ENCODE results near the gene CD53. TPM values are rescaled to one million over a fixed set of nuclear protein-coding genes. Genes with fewer than 3 reads are reported as not detected.

CD53 gene
- total and polyA plus RNA-seq, 2 of the 4 experiments (the other 2 are of a cell fraction), result not detected

DNA sequence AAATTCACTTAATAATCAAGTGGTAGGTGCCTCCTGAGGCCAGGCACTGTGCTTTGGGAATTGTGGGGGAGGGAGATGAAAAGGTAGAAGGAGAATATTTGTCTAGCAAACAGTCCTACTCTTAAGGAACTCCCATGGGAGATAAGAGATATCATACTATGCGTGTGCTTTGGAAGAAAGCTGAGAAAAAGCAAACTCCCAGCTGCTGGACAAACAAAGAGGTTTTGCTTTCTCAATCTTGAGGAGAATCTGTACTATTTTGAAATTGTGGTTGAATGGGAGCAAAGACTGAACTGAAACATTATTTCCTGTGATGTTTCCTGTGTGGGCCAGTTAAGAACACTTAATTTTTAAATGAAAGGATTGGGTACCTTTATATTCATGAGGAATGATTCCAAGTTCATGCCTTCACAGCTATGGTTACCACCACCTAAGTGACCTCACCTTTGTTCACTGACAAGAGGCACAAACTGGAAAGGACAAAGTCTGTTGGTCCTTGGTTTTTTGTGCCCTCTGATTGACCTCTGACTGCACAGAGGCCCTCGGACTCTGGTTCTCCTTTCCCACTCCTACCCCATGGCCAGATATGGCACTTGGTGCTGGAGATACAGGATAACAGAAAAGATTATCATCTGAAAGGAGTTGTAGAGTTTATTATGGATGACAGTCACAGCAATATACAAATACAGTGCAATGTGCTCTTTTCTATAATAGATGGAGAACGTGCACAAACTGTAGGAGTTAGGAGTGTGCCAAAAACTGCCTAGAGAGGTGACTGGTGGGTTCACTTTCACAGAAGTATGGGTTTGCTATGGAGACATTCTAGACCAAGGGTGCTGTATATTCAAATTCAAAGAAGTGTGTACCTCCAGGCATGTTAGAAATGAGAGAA, 1.6 kb downstream of the CD53 start:
- Histone ChIP-seq H3K27ac (ENCODE audit: insufficient read depth, low read length) (no peak overlapping the region), H2AK5ac (ENCODE audit: low read depth, low read length) (no peak overlapping the region), H4K20me1 (ENCODE audit: insufficient read depth, low read length) (no peaks in the 10 kb centered on the region), H3K9me3 (ENCODE audit: control insufficient read depth, insufficient read depth, low read length) (no peaks in the 10 kb centered on the region), H3K4me3 (ENCODE audit: insufficient read depth, low read depth, low read length) (no peak overlapping the region), H4K5ac (ENCODE audit: low read depth, low read length) (no peak overlapping the region), H3K14ac (replicated peaks; ENCODE audit: low read depth, low read length) (no peak overlapping the region), H4K91ac (ENCODE audit: insufficient read depth, low read depth, low read length) (no peak overlapping the region), H3K79me1 (ENCODE audit: low read depth in 1 of 2, low read length in 2 of 2) (no peaks in the 10 kb centered on the region), H2BK20ac (ENCODE audit: low read depth, low read length) (no peak overlapping the region), H4K8ac (ENCODE audit: low read depth in 2 of 2, low read length in 2 of 2) (no peak overlapping the region), H3K36me3 (ENCODE audit: control insufficient read depth, insufficient read depth, low read length) (no peaks in the 10 kb centered on the region), H3K4ac (ENCODE audit: low read depth, low read length) (no peak overlapping the region), H2BK5ac (ENCODE audit: low read depth, low read length, poor library complexity, severe bottlenecking) (no peak overlapping the region), H2BK120ac (ENCODE audit: low read depth, low read length) (no peak overlapping the region), H2AFZ (replicated peaks; ENCODE audit: low read length, poor library complexity) (no peak overlapping the region), H3K27me3 (ENCODE audit: control insufficient read depth, insufficient read depth, low read length) (no peaks in the 10 kb centered on the region), H3K23ac (ENCODE audit: low read depth, low read length) (no peak overlapping the region), H3K4me1 (ENCODE audit: control insufficient read depth, insufficient read depth, low read length) (no peaks in the 10 kb centered on the region), H3K4me2 (ENCODE audit: low read depth, low read length) (no peak overlapping the region), H3K18ac (ENCODE audit: low read depth, low read length) (no peak overlapping the region), H3K9ac (ENCODE audit: low read depth, low read length) (no peak overlapping the region), H2BK15ac (ENCODE audit: low read depth, low read length) (no peak overlapping the region), H3K56ac (ENCODE audit: extremely low read depth, insufficient read depth, low read length) (no peak overlapping the region), H3K9me1 (ENCODE audit: insufficient read depth, low read length) (no peaks in the 10 kb centered on the region), H2AK9ac (replicated peaks; ENCODE audit: low read depth, low read length, poor library complexity) (no peak overlapping the region)
- BruUV-seq (replicated peaks), result no TSS peak
- intact Hi-C loops (cut with micrococcal nuclease), result no loop called here
- in situ Hi-C loops (cut with MboI; ENCODE audit: low sequenced_read_pairs), result no loop called here
- DNase-seq (no peak), ATAC-seq (ENCODE audit: low read depth) (no peak)
- POLR2A ChIA-PET (ENCODE audit: unreplicated experiment), result no interaction called here
- dilution Hi-C loops (cut with HindIII; ENCODE audit: low sequenced_read_pairs, unreplicated experiment), result no loop called here
- CTCF ChIA-PET, result no interaction called here
- no CpG with 5 or more reads among the region's 3 CpGs for WGBS, 2 experiments (ENCODE audit: extremely low coverage in 2 of 2, insufficient read length in 1 of 2)
- TF ChIP-seq CHD1 (IDR thresholded peaks at IDR 0.05; ENCODE audit: low read depth, low read length) (no peak), RFX5 (IDR thresholded peaks at IDR 0.05; ENCODE audit: low read depth, low read length) (no peak), NFE2L2 (IDR thresholded peaks at IDR 0.05; ENCODE audit: low read depth, low read length) (no peak), RAD21 (IDR thresholded peaks at IDR 0.05; ENCODE audit: low read length) (no peak), MAZ (IDR thresholded peaks at IDR 0.05; ENCODE audit: borderline replicate concordance, low read depth, low read length) (no peak), POLR2A (IDR thresholded peaks at IDR 0.05; ENCODE audit: low read depth, low read length) (no peak), RCOR1 (IDR thresholded peaks at IDR 0.05; ENCODE audit: insufficient replicate concordance, low read length) (no peak), BHLHE40 (IDR thresholded peaks at IDR 0.05; ENCODE audit: low read depth, low read length) (no peak), CEBPB (IDR thresholded peaks at IDR 0.05; ENCODE audit: low read depth, low read length) (no peak)
- TF ChIP-seq, protein P1, sequence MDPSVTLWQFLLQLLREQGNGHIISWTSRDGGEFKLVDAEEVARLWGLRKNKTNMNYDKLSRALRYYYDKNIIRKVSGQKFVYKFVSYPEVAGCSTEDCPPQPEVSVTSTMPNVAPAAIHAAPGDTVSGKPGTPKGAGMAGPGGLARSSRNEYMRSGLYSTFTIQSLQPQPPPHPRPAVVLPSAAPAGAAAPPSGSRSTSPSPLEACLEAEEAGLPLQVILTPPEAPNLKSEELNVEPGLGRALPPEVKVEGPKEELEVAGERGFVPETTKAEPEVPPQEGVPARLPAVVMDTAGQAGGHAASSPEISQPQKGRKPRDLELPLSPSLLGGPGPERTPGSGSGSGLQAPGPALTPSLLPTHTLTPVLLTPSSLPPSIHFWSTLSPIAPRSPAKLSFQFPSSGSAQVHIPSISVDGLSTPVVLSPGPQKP (IDR thresholded peaks at IDR 0.05; ENCODE audit: borderline replicate concordance, low read depth, low read length), result no peak
- TF ChIP-seq, protein P2, sequence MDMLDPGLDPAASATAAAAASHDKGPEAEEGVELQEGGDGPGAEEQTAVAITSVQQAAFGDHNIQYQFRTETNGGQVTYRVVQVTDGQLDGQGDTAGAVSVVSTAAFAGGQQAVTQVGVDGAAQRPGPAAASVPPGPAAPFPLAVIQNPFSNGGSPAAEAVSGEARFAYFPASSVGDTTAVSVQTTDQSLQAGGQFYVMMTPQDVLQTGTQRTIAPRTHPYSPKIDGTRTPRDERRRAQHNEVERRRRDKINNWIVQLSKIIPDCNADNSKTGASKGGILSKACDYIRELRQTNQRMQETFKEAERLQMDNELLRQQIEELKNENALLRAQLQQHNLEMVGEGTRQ (IDR thresholded peaks at IDR 0.05; ENCODE audit: low read depth, low read length), result no peak

All from IMR-90 (cell line).